DMS153 (cell line): ENCODE measurements around the gene DPT.

Experiments used
- DNase-seq: peaks from one replicate; lab custom pipeline; 2025; lab: John Stamatoyannopoulos, UW

Gene DPT

DNA sequence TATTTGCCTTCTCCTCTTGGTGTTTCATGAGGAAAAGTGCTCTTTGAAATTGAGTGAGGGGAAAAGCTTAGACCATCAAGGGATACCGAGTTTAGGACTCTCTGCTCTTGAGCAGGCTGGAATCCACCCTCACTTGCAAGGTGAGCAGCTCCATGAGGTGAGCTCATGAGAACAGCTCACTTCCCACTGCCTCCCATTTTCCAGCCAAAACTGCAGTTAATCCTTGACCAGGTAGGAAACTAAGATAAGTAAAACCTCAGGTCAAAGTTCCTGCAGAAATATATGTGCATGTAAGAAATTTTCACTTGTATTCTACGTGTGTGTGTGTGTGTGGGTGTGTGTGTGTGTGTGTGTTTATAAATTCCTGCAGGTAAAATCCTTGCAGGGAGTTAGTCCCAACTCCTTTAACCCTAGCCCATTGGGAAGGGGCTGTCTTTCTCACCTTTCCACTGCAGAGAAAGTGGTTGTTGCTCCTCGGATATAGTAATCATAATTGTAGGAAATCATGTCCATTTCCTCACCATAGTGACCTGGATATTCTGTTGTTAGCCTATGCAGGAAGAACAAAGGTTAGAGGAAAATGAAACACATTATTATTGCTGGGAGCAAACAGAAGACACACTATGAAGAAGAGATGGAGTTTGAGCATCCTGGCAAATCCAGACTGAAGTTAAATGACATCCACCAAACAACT is 28.3 kb downstream of the DPT start:
- no peak for DNase-seq

DNA sequence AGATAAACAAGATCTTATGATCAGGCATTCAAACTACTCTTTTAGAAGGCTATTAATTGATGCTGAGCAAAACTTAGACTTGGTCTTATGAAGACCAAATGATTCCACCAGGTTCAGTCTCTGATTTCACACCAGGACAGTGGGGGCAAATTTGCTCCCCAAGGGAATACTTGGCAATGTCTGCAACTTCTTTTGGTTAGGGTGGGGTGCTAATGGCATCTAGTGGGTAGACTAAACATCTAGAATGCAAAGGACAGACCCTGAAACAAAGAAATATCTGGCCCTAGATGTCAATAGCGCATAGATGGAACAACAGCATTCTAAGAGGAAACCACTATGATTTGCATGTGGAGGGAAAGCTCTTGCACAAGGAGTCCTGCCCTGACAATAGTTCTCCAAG is 30.6 kb downstream of the DPT start:
- DNase-seq, result no peak

DNA sequence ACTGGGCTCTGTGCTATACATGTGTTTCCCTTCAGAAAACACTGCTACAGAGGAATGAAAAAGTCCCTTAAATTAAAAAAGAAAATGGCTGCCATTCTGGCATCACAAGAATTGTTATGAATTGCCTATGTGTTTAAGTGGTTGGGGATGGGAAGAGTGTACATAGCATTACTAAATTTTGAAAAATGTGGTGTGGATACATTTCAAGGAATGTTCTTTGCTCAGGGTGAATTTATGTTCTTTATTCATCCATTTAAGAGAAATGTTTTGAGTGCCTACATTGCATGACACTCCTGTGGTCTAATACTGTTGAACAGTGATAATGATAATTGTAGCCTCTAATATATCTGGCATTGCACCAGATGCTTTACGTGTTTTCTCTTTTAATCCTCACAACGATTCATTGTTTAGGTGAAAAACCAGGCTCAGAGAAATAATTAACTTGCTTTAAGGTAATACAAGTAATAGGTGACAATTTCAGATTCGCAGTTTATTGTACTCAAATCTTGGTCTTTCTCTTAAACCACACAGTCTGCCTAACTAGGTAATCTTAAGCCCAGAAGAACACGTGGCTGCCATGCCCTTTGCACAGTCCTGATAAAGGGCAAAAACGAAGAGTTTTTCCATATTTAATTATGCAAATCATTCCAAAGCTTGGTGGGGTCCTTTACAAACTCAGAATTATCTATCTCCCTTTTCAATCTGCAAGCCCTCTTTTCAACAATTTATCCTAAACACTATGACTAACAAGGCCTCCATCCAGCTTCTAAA is 31.5 kb downstream of the DPT start:
- DNase-seq, result no peak

DNA sequence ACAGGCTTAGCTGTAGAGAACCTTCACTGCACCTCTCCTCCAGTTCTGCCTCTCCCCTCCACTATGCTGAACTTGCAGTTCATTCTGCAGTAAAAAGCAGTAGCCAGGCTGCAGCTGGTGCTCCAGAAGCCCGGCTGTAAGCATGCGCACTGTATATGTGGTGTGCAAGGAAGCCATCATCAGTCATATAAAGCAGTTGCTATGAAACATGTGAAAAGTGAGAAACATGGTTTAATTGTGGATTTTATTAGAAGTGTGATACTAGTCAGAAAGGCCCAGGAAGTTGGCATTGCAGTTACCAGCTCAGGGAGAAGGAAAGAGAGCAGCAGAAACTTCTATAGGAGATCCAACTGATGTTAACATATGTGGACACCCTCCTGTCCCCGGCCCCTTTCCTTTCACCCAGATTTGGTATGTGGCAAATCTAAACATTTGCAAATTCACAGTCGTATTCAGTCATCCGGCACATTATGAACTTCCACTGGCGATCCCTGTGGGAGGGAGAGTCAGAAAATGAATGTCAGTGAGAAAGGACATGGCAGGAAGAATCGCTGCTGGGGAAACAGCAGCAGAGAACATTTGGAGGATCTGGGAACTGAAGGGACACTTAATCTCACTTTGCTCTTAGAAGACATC is 32.8 kb downstream of the DPT start:
- no peak for DNase-seq

DNA sequence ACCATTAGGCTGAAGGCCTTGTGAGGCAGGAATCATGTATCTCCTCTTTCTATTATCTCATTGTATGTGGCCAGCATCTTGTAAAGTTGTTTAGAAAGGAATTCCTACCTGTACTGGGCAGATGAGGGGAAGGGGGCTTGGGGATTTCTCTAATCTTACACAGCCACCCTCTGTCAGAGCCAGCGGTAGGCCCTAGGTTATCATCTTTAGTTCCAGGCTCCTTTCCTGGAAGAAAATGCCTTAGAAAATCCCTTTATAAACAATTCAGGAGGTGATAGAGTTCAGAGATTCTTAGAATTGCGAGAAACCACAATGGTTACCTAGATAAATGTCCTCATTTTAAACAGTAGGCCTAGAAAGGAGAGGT is 35.2 kb downstream of the DPT start:
- DNase-seq, result no peak

DNA sequence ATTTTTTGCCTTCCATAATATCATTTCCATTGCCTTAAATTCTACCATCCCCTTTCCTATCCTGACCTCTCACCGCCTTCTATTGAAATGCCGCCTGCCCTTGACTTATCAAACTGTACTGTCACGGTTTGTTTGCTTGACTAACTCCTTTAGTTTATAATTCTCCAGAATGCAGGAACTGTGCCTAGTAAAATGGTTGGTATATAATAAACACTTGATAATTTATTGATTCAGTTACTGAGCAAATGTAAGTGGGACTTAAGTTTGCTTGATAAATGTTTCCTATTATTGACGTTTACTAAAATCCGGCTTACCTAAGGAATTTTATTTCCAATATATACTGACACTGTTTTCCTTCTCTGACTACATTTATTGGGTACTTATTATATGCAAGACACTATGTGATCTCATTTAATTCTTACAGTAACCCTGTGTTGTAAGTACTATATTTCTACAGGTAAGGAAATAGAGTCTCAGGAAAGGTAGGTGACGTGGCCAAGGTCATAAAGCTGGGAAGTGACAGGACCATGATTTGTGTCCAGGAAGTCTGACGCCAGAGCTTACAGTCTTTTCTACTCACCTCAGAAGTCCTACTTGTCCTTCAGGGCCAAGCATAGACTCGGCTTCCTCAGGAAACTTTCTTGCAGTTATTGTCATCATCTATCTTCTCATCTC is 35.7 kb downstream of the DPT start:
- DNase-seq, result no peak

DNA sequence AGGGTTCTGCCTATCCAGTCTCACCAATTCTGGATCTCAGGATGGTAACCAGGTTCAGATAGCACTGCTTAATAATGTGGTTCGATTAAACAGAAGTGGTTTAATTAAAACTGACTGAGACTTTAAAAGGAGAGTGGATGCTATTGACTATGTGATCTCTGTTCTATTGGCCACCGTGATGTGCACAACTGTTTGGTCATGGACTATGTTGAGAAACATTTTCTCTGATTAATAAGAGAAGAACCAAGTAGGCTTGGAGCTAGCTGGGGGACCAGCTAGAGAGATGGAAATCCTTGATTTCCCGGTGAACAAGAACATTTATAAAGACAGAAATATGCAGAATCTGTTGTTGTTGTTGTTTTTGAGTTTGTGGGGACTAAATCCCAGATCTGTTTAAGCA is 36.5 kb downstream of the DPT start:
- no peak for DNase-seq

DNA sequence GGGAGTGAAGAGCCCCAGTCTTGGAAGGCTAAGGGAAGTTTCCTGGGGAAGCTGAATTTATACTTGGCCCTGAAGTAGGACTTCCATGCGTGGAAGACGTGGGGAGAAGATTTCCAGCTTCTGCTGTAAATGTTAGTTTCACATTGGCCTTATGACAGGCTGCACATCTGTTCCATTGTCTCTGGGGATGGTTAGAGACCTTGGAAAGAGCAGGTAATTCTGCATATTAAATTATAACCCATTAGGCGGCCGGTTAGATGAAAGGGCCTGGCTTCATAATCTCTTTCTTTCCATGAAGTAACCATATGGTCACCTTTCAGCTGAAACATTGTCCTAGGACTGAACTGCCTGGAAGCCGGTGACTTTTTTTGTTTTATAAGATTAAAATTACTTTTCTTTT is 37.5 kb downstream of the DPT start:
- no peak for DNase-seq

DNA sequence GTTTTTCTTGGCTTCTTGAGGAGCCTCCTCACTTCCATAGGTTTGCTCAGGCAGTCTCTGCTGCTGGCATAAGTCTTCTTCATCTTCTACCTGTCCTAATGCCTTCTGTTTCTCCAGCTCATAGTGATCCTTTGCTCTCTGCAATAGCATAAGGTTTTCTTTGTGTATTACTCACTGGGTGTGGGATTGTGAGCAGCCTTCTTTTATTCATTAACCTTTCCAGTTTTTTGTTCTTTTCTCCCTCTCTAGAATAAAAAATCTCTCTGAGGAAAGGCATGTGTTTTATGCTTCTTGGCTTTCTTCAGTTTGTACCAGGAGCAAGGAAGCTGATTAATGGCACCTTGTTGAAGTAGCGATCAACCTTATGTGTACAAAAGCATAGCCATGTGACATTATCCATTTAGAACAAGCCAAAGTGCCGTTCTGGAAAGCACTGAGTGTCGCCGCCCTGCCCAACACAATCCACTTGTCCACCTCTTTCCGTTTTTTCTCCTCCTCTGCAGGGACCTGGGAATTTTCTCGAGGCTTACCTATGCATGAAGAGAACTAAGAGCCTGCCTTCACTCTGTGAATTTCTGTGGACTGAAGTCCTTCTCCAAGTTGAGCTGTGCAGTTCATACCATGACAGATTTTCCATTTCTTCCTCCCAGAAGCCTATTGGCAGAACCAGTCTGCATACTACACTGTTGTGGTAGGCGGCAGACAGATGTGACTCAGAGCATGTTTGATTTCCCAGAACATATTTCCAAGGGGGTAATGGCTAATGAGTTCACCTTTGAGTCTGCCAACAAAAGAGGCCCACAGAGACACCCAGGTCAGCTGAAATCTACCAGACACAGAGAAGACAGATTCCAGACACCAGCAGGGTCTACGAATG is 39.0 kb downstream of the DPT start:
- DNase-seq, result peak; percentile 52

DNA sequence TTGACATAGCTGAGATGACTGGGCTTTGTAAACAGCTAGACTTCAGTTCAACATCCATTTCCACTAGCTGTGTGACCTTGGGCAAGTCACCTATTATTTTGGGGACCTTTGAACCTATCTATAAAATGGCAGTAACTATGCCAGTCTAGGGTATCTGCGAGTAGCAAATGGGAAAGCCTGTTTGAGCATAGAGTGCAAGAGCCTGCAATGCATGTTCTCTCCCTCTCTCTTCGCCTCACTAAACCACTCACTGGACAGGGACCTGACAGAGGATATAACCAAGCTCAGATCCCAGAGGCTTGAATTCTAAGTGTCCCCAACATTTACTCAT is 39.7 kb downstream of the DPT start:
- DNase-seq, result no peak

DNA sequence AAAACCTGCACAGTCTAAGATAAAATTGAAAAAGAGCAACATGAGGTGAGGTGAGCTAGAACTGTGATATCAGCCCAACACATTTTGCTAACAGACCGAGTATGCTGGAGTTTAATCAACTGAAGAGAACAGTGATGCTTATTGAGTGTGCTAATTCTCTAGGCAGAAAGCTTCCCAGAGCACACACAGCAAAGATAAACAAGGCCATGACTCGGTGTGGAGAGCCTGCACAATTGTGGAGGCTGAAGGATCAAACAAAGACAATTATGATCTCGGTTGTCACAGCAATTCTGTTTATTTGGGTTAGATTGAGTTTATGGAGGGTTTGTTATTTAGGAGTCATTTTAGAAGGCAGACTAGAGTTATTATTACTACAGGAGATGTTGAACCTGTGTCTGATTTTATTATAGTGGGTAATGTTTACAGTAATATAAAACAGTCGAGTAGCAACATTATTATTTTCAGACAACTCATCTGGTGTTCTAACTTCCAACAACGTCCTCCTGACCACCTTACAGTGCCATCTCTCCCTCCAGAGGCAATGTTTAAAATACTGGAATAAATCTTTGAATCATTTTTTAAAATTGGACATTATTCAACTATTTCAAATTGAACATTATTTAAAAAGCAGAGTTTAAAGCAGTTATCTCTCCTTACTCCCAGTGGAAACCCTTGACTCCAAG is 40.2 kb downstream of the DPT start:
- peak; percentile 86 for DNase-seq

DNA sequence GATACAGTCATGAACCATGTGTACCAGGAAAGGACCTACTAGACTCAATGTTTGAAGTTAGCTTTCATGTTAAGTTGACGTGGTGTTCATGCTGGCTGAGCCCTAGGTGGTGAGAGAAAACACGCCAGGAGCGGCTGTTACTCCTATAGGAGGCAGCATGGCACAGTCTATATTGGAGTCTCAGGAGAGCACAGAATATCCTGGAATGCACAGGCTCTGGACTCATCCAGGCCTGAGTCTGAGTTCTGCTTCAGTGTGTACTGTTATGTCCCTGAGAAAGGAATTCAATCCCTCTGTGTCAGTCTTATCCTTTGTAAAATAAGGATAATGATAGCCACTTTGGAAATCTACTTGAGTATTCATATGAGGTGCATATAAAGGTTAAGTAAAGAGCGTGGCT is 41.2 kb downstream of the DPT start:
- no peak for DNase-seq

DNA sequence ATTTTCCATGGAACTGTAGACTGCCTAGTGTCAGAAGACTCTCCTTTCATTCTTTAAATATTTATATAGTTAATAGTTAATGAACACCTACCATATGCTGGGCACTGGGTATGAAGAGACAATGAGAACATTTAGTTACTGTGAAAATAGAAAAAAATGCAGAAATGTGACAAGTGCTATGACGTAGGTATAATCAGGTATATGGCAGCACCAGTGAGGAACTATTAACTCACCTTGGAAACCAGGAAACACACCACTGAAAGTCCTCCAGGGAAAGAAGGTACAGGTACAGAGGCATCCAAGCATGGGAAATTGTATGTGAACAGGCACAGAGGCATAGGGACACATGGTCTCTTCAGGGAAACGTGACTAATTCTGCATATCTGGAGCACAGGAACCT is 42.3 kb downstream of the DPT start:
- peak; percentile 14 for DNase-seq

DNA sequence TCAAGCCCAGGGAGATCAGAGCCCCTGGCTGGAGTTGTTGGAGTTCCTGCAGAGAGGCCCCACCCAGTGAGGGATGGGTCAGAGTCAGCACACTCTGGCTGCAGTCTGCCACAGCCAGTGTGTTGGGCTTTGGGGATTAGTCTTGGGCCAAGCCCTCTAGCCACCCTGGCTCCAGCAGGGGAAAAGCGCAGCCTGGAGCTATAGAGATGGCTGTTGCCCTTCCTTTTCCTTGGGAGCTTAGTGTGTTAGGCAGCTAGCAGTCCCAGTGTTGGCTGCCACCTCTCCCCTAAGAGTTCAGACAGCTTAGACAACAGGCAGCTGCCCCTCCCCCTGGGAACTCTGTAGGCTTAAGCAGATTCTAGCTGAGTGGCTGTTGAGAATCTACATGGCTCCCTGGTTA is 45.1 kb downstream of the DPT start:
- no peak for DNase-seq

DNA sequence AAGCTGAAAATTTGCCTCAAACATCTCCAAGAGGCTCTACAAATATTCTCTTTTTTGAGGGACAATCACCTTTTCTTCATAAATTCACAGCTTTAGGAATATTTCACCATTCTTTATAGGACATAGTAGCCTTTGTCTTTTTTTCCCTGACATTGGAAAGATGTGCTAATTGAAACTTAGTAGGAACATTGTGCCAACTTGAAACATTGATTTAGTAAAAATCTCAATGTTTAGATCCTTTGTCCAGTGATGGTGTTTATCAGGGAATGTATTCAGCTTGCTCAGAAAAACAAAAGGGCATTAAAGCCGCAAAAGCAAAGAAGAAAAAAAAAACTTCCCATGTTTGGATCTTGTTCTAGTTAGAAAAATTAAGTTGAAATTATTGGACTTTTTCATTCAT is 52.1 kb downstream of the DPT start:
- no peak for DNase-seq

DNA sequence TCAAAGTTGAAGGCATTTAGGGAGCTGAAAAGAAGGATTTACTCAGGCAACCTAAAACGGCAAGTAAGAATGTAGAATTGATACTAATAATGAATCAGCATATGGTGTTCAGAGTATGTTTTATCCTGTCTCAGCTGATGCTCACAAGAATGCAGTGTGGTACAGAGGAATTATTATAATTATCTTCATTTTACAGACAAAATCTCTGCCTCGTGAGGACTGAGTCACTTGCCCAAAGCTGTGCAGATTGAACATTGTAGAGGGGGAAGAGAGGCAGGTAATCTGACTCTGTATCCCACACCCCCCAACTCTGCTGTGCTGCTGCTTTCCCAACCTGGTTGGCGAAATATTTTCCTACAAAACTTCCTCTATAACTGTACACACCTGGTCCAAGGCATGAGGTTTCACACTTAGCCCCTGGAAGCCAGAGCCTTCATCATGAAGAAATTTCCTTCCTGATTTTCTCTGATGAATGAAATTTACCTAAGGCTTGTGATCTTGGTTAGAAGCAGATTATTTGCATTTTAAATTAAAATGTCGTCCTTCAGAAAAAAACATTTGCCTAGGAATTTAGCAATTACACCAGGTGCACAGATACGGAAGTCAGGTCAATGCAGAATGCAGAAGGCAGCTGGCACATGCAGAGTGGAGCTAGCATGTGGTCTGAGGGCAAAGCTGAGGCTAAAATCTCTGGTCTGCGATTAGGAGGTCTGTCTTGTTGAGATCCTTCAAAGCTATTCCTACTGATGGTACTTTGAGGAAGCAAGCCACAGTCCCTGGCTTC is 52.8 kb downstream of the DPT start:
- DNase-seq, result no peak

DNA sequence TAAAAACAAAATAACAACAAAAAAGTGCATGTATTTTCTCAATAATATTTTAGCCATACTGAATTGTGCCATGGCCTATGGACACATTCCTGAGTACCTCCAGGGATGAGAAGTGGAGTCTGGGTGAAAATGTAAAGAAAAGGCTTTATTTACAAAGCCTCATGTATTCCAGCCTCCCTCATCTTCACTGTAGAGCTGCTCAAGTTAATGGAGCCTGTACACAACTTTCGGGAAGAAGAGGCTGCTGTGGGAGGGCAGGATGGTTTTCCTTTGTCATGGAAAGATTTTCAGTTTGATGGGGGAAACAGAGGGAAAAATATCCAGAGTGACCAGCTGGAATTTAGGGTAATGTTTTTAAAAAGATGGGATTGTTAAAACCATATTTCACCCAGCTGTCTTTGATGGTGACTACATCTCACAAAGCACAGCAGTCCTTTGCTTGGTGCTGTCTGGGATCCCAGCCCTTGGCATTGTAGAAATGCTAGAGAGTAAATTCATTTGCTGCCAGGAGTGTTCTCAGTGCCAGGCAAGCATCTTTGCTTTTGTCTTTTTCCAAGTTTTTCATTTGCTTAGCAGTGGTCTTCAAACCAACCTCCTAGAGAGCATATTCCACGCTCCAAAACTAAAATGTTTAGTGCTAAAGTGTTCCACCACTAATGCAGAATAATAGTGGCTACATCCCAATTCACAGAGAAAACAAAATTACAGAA is 54.9 kb downstream of the DPT start:
- no peak for DNase-seq

DNA sequence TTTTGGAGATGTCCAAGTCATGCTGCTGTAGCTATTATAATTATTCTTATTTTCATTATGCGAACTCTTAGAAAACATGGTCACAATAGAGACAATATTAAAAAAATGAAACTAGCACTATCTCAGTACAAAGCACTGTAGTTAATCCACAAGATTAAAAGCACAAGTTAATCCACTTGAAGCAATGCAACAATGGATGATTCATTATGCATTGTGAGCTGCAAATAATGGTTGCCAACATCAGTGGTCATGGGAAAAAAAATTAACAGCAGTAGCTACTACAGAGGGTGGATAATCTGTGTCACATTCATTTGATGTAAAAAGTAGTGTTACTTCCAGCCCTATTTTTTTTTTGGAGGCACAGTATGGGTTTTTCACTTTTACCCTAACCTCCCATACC is 56.7 kb downstream of the DPT start:
- DNase-seq, result no peak

DNA sequence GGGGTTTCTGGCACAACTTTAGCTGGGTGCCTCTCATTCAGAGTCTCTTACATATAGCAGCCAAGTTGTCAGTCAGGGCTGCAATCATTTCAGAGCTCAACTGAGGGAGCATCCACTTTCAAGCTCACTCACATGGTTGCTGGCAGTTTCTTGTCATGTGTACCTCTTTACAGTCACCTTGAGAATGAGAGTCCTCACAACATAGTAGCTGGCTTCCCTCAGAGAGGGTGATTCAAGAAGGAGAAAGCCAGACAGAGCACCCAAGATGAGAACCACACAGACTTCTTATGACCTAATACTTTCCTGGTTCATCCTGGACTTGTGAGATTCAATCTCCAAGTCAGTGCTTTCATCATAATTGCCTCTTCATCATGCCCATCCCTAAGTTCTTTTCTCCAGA is 57.2 kb downstream of the DPT start:
- no peak for DNase-seq

DNA sequence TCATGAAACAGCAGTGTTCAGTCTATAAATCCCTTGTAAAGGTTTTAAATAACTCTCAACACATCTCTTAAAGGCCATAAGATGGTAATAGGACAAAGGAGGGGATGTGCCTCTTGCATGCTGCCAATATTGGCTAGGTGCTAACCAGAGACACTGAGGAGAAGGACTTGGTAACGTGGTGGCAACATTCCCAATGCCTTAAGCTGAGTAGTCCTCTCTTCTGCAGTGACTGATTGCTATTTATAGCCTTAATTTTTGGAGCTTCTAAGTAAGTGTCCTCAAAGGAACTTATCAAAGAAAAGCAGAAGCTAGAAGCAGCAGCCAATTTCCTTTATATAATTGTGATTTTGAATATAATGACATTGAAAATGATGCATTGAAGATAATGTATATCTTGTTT is 63.0 kb downstream of the DPT start:
- DNase-seq, result no peak
